Adrenal gland (tissue), 5 donors: ENCODE measurements around the gene GABRA6.

Source experiments
- POLR2A ChIP-seq, 2 donors: fragments of 450-650 bp; IDR thresholded peaks; one replicate each; pipeline ENCODE4 v1.6.1; 2017; ENCODE audit warnings: antibody characterized with exemption in 2 of 2, mild to moderate bottlenecking in 2 of 2, moderate library complexity in 1 of 2
- TF ChIP-seq, protein P1 (sequence below), 6 experiments: fragments of 450-650 bp in 4 of 6; fragments of 200-600 bp in 2 of 6; sonication (generic) in 1 of 6; IDR thresholded peaks; 1 replicate in 5 of 6; 2 replicates in 1 of 6; pipeline versions ENCODE4 v1.5.1 to v1.8.0; 2016 to 2021; ENCODE audit warnings: antibody characterized with exemption in 6 of 6, mild to moderate bottlenecking in 2 of 6, moderate library complexity in 1 of 6
- donor health status: DM: no; HTN: no; CAD: no.

DNA sequence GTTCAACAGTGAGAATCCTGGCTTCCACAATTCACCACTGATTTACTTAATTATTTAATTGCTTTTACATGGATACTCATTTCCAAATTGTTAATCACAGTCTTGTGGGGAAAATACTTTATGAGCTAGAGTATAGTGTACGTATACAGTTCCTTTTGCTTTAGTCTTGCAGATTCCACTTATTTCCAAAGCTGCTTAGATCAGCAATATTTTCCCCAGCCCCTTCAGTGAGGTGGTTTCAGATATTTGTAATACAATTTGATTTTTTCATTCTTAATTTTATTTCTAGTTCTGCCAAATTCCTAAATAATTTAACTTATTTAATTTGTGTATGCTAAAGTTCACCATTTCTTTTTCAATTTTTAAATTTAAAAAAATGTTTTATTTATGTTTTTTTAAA lies 40.3 kb upstream of the GABRA6 start:
- no peak for TF ChIP-seq POLR2A (IDR thresholded peaks at IDR 0.05)
- TF ChIP-seq, protein P1, sequence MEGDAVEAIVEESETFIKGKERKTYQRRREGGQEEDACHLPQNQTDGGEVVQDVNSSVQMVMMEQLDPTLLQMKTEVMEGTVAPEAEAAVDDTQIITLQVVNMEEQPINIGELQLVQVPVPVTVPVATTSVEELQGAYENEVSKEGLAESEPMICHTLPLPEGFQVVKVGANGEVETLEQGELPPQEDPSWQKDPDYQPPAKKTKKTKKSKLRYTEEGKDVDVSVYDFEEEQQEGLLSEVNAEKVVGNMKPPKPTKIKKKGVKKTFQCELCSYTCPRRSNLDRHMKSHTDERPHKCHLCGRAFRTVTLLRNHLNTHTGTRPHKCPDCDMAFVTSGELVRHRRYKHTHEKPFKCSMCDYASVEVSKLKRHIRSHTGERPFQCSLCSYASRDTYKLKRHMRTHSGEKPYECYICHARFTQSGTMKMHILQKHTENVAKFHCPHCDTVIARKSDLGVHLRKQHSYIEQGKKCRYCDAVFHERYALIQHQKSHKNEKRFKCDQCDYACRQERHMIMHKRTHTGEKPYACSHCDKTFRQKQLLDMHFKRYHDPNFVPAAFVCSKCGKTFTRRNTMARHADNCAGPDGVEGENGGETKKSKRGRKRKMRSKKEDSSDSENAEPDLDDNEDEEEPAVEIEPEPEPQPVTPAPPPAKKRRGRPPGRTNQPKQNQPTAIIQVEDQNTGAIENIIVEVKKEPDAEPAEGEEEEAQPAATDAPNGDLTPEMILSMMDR (IDR thresholded peaks at IDR 0.05): no peak
